Inflammatory macrophage treated with lipopolysaccharide for 4 hours (primary cell): ENCODE results near the gene SMC4.
A peak's percentile ranks its signal among the peaks of the same experiment; 100 is the strongest.
"Not testable (repeated sequence)": the region's sequence is repeated elsewhere in the genome, so short reads cannot be mapped to it uniquely, and the experiment has no call there.

Experiments
- DNase-seq: peaks from one replicate; pipeline ENCODE4 v3.0.0-alpha.2; 2020

The SMC4 gene

DNA sequence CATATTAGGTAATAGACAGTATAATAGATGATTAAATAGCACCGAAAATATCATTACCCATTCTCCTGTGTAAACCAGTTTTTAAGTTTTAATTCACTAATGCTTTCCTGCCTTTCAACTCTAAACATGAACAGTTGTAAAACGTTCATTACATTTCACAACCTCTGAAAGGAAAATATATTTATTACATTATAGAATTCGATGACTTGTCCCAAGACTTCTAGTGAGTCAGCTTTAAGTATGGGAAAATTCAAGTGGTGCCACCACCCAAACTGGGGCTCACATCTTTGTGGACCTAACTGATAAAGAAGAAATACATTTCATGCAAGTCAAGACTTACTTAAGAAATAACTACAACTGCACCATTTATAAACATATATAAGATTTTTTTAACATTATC is 48.1 kb downstream of the SMC4 start:
- DNase-seq: peak; percentile 25

DNA sequence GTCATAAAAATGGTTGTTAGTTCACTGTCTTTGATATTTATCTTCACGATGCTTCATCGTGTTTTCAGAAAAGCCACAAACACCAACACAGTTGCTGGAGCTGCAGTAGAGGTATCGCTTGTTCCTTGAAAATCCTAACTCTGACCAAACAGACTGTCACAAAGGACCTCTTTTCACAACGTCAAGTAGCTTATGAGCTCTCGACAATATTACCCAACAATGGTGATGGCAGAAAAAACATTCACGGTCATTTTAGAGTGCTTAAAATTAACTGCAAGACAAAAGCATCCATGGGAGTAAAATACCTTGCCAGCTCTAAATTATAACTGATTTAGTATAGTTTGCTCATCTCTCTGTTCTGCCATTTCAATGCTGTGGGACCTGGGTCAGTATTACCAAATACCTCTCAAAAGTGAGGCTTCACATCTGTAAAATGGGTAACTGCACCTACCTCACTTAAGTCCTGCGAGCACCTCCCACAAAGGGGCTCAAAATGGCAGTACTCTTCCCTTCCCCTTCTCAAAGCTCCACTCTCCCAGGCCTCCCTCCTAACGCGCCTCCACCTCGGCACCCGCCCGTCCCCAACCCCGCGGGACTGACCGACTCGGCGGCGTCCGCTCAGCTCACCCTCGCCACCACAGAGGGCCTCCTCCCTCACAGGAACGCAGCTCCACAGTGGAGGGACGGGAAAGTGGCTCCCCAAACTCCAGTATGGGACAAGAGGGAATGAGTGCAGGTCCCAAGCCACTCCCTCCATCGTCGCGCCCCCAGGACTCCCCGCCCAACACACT is 49.6 kb downstream of the SMC4 start:
- peak; percentile 36 for DNase-seq

DNA sequence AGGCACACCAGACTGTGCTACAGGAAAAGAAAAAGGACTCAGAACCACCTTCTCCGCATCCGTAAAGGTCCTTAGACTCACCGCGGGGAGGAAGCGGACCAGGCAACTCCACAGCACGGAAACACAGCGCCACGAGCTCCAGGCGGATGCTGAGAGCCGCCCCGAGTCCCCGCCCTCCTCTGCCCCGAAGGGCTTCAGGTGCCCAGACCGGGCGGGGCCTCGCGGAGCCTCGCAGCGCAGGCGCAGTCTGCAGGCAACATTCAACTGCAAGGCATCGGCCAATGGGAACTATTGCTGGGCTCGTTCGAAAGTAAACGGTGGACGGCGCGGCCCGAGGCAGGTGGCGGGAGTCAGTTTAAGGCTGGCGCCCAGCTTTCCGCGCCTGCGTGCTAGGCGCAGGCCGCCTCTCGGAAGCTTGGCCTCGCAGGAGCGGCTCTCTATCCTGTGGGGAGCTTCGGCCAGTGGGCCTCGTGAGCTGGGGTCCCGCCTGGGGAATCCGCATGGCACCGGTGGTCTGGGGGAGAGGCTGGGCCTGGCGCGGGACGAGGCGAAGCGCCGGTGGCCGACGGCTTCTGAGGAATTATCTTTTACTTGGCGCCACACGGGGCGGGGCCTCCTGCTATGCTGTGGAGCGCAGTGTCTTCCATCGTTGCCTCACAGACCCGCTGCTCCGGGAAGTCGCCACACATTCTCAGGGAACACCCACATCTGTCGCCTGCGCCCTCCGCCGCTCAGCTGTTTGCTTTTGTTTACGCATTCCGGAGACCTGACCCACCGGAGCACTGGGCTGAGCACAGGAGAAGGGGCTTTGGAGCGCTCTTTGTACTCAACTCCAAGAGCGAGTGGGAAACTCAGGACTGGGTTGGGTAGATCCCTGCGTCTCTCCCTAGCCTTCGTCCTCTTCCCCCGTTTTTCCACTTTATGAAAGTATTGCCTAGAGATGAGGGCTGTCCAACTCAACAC is 50.5 kb downstream of the SMC4 start, which contains the start of gene TRIM59:
Gene TRIM59, minus strand, starts transcription at position 151 of the 963 bp plus-strand sequence. CDS start 10,603 bp downstream, outside the sequence.
- DNase-seq: peak; percentile 94

GRCh38 chr3:160450846-160451245 is 51.4 kb downstream of the SMC4 start:
- no peak for DNase-seq

- no peak for DNase-seq
Measured at GRCh38 chr3:160451602-160452001, 52.2 kb downstream of the SMC4 start.

DNA sequence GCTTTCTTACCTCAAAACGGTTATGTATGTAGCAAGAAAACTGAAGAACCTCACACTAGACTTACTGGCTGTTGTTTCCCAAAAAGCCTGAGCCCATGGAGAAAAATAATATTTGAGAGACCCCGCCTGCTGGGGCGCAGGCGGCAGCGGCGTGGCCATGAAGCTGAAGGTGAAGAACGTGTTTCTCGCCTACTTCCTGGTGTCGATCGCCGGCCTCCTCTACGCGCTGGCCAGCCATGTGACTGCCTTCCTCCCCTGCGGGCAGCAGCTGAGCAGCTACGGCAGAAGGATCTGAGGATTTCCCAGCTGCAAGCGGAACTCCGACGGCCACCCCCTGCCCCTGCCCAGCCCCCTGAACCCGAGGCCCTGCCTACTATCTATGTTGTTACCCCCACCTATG is 52.8 kb downstream of the SMC4 start:
- not testable (repeated sequence) for DNase-seq

DNA sequence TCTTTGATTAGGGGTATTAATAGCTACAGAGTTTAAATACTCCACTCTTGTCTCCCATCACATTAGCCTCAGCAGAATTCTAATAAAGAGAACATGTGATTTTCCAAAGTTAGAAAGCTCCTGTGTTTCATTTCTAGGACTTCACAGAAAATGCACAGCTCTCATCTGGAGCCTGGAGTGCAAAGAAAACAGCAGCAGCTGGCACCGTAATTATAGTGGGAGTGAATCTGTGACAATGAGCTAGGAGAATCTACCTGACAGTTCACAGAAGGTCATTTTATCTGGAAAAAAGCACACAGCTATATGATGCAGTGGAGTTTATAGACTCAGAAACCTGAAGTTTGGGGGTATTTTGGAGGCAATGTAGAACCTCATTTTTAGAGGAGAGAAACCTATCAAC is 55.5 kb downstream of the SMC4 start:
- no peak for DNase-seq

GRCh38 chr3:160455846-160456245 is 56.4 kb downstream of the SMC4 start:
- DNase-seq: no peak

- DNase-seq: no peak
Measured at GRCh38 chr3:160458151-160458550, 58.7 kb downstream of the SMC4 start.

- no peak for DNase-seq
Measured at GRCh38 chr3:160459450-160459970, 60.1 kb downstream of the SMC4 start.

DNA sequence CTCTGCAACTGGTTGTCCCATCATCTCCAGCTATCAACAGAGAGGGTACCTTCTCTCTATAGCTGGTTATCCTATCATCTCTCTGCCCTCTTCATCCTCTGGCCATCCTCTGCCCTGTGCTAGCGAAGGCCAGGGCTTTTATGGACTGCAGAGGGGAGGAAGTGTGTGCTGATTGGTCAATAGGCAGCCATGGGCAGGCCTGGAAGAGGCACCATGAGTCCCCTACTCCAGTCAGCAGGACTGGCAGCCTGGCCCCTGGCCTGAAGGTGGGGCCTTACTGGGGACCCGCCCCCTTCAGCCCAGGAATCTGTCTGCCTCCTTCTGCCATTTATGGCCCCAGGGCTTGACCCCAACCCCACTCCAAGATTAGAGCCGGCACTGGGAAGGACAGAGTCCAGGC is 60.6 kb downstream of the SMC4 start:
- DNase-seq: no peak

GRCh38 chr3:160464321-160464720 is 64.9 kb downstream of the SMC4 start:
- DNase-seq: no peak

GRCh38 chr3:160464971-160465370 is 65.5 kb downstream of the SMC4 start:
- DNase-seq: no peak

DNA sequence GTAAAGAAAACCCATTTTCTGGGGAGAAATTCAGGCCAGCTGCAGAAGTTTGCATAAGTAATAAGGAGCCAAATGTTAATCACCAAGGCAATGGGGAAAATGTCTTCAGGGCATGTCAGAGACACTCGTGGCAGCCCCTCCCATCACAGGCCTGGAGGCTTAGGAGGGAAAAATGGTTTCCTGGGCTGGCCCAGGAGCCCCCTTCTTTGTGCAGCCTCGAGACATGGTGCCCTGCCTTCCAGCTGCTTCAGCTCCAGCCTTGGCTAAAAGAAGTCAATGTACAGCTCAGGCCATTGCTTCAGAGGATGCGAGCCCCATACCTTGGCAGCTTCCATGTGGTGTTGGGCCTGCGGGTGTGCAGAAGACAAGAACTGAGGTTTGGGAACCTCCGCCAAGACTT is 70.7 kb downstream of the SMC4 start:
- DNase-seq: no peak

GRCh38 chr3:160471892-160472291 is 72.4 kb downstream of the SMC4 start:
- DNase-seq: no peak

- DNase-seq: no peak
Measured at GRCh38 chr3:160472344-160472743, 72.9 kb downstream of the SMC4 start.

DNA sequence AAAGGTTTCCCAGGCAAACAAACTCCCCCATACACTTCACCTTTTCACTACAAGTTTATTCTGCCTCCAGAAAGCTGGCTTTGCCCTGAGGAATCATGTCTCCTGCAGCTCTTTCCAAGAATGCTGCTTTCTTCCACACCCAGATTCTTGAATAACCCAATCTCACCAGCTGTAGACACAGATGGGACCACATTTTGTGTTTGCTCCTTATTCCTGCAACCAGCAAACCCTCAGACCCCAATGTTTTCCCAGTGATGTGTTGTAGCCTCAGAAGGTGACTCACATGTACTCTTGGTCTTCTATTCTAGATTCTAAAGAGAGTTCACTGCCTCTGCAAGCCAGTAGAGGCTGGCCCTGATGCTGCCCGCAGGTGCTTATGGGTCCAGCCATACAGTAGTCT is 73.8 kb downstream of the SMC4 start:
- no peak for DNase-seq

DNA sequence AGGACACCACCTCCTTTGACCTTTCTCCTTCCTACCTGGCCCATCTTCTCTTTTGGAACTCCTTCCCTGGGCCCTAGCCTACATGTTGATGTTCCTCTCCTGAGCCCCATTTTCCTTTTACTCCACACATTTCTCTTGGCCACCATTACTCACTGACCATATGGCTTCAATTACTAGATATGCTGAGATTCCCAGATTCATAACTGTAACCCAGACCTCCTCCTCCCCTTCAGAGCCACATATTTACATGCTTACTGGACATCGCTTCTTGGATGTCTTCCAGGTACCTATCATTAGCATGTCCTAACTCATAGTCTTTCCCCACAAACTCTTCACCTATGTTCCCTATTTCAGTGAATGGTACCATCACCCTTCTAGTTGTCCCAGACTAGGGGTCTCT is 74.5 kb downstream of the SMC4 start:
- no peak for DNase-seq

- DNase-seq: no peak
Measured at GRCh38 chr3:160474416-160474838, 75.0 kb downstream of the SMC4 start.

- no peak for DNase-seq
Measured at GRCh38 chr3:160475153-160475552, 75.7 kb downstream of the SMC4 start.

DNA sequence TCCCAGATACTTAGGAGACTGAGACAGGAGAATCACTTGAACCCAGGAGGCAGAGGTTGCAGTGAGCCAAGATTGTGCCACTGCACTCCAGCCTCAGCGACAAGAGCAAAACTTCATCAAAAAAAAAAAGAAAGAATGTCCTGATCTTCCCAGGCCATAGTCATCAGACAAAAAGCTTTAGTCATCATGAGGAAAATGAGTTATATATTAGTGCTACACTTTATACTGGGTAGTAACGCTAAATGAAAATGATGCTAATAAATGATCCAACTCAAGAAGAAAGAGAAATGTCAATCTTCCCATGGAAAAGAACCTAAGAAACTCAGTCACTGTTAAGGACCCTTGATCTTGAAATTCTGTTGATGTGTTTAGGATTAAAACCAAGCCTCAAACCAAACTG is 76.4 kb downstream of the SMC4 start:
- DNase-seq: no peak

- no peak for DNase-seq
Measured at GRCh38 chr3:160477750-160478149, 78.3 kb downstream of the SMC4 start.

DNA sequence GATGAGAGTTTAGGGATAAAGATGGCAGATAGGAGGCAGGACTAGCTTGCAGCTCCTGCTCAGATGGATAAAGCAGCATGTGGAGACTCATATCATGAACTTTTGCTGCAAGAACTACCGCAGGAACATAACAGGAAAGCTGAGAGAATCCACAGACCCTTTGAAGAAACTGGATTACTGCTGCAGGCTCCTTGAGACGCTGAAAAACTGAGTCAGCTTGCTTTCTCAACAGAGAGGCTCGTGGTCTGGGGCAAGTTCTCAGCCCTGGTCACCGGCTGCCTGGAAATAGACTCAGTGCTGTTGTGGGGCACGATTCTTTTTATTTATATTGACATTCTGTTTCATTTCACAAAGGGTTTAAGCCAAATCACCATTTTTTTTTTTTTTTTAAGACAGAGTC is 78.9 kb downstream of the SMC4 start:
- DNase-seq: peak; percentile 11

DNA sequence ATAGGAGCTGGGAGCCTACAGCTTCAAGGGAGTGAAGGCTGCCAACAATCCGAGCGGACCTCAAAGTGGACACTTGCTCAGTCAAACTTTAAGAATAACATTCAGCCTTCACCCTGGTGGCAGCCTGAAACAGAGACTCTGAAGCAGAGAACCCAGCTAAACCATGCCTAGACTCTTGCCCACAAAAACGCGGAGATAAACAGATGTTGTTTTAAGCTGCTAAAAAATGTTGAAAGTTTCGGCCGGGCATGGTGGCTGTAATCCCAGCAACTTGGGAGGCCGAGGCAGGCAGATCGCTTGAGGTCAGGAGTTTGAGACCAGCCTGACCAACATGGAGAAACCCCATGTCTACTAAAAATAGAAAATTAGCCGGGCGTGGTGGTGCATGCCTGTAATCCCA is 79.9 kb downstream of the SMC4 start:
- no peak for DNase-seq
